ENCODE data around the gene TSPAN10.

Gene TSPAN10

GRCh38 chr17:81688616-81689015 is 51.6 kb downstream of the TSPAN10 start:
- TF ChIP-seq USF1 (IDR thresholded peaks at IDR 0.05) (no peak), EP300 (IDR thresholded peaks at IDR 0.05; ENCODE audit: borderline replicate concordance) (no peak), TCF12 (IDR thresholded peaks at IDR 0.05; ENCODE audit: low read depth) (no peak), FOXM1 (IDR thresholded peaks at IDR 0.05; ENCODE audit: borderline replicate concordance, low read depth) (no peak), ZBTB7A (IDR thresholded peaks at IDR 0.05; ENCODE audit: low read depth) (no peak), EGR1 (IDR thresholded peaks at IDR 0.05) (no peak), NFIC (IDR thresholded peaks at IDR 0.05) (no peak), RAD21 (IDR thresholded peaks at IDR 0.05; ENCODE audit: low read depth) (no peak), TEAD4 (IDR thresholded peaks at IDR 0.05) (no peak), CREB1 (IDR thresholded peaks at IDR 0.05; ENCODE audit: low read depth) (no peak), MAX (IDR thresholded peaks at IDR 0.05) (no peak)

GRCh38 chr17:81690066-81690465 is 53.1 kb downstream of the TSPAN10 start:
- no peak for TF ChIP-seq ZBTB7A (IDR thresholded peaks at IDR 0.05; ENCODE audit: low read depth)
- no peak for TF ChIP-seq USF1 (IDR thresholded peaks at IDR 0.05)
- TF ChIP-seq RAD21 (IDR thresholded peaks at IDR 0.05; ENCODE audit: low read depth) = no peak
- no peak for TF ChIP-seq EGR1 (IDR thresholded peaks at IDR 0.05)
- no peak for TF ChIP-seq TCF12 (IDR thresholded peaks at IDR 0.05; ENCODE audit: low read depth)
- TF ChIP-seq TEAD4 (IDR thresholded peaks at IDR 0.05) = no peak
- no peak for TF ChIP-seq YY1 (IDR thresholded peaks at IDR 0.05; ENCODE audit: low read depth)
- TF ChIP-seq EP300 (IDR thresholded peaks at IDR 0.05; ENCODE audit: borderline replicate concordance) = no peak
- no peak for TF ChIP-seq MAX (IDR thresholded peaks at IDR 0.05)
- TF ChIP-seq REST (IDR thresholded peaks at IDR 0.05; ENCODE audit: low read depth) = no peak
- TF ChIP-seq TAF1 (IDR thresholded peaks at IDR 0.05; ENCODE audit: low read depth) = no peak
- TF ChIP-seq CREB1 (IDR thresholded peaks at IDR 0.05; ENCODE audit: low read depth) = no peak
- TF ChIP-seq CEBPB (IDR thresholded peaks at IDR 0.05) = no peak
- no peak for TF ChIP-seq NFIC (IDR thresholded peaks at IDR 0.05)
- TF ChIP-seq FOXM1 (IDR thresholded peaks at IDR 0.05; ENCODE audit: borderline replicate concordance, low read depth) = no peak

GRCh38 chr17:81690549-81690948 is 53.6 kb downstream of the TSPAN10 start:
- TF ChIP-seq RAD21 (IDR thresholded peaks at IDR 0.05; ENCODE audit: low read depth) (no peak), USF1 (IDR thresholded peaks at IDR 0.05) (no peak), MAX (IDR thresholded peaks at IDR 0.05) (no peak), CEBPB (IDR thresholded peaks at IDR 0.05) (no peak), TCF12 (IDR thresholded peaks at IDR 0.05; ENCODE audit: low read depth) (no peak), EP300 (IDR thresholded peaks at IDR 0.05; ENCODE audit: borderline replicate concordance) (no peak), CREB1 (IDR thresholded peaks at IDR 0.05; ENCODE audit: low read depth) (no peak), TEAD4 (IDR thresholded peaks at IDR 0.05) (no peak), TAF1 (IDR thresholded peaks at IDR 0.05; ENCODE audit: low read depth) (no peak), FOXM1 (IDR thresholded peaks at IDR 0.05; ENCODE audit: borderline replicate concordance, low read depth) (no peak), EGR1 (IDR thresholded peaks at IDR 0.05) (no peak), YY1 (IDR thresholded peaks at IDR 0.05; ENCODE audit: low read depth) (no peak)

- TF ChIP-seq EGR1 (IDR thresholded peaks at IDR 0.05) (no peak), TEAD4 (IDR thresholded peaks at IDR 0.05) (no peak), EP300 (IDR thresholded peaks at IDR 0.05; ENCODE audit: borderline replicate concordance) (no peak), RAD21 (IDR thresholded peaks at IDR 0.05; ENCODE audit: low read depth) (no peak)
Measured at GRCh38 chr17:81691196-81691595, 54.2 kb downstream of the TSPAN10 start.

- TF ChIP-seq YY1 (IDR thresholded peaks at IDR 0.05; ENCODE audit: low read depth) = no peak
- TF ChIP-seq FOXM1 (IDR thresholded peaks at IDR 0.05; ENCODE audit: borderline replicate concordance, low read depth) = no peak
- TF ChIP-seq TAF1 (IDR thresholded peaks at IDR 0.05; ENCODE audit: low read depth) = no peak
- TF ChIP-seq RAD21 (IDR thresholded peaks at IDR 0.05; ENCODE audit: low read depth) = no peak
- TF ChIP-seq NFIC (IDR thresholded peaks at IDR 0.05) = no peak
- no peak for TF ChIP-seq CEBPB (IDR thresholded peaks at IDR 0.05)
- TF ChIP-seq EP300 (IDR thresholded peaks at IDR 0.05; ENCODE audit: borderline replicate concordance) = no peak
- no peak for TF ChIP-seq USF1 (IDR thresholded peaks at IDR 0.05)
- TF ChIP-seq TEAD4 (IDR thresholded peaks at IDR 0.05) = no peak
- TF ChIP-seq TCF12 (IDR thresholded peaks at IDR 0.05; ENCODE audit: low read depth) = no peak
- TF ChIP-seq EGR1 (IDR thresholded peaks at IDR 0.05) = no peak
- no peak for TF ChIP-seq MAX (IDR thresholded peaks at IDR 0.05)
- TF ChIP-seq REST (IDR thresholded peaks at IDR 0.05; ENCODE audit: low read depth) = no peak
- TF ChIP-seq ZBTB7A (IDR thresholded peaks at IDR 0.05; ENCODE audit: low read depth) = no peak
- no peak for TF ChIP-seq CREB1 (IDR thresholded peaks at IDR 0.05; ENCODE audit: low read depth)
Measured at GRCh38 chr17:81691608-81692007, 54.6 kb downstream of the TSPAN10 start.
